HepG2 (cell line): ENCODE measurements around the gene PTCRA. TPM values are rescaled to one million over a fixed set of nuclear protein-coding genes. Genes with fewer than 3 reads are reported as not detected.

ENCODE experiments used
- BCL3 ChIP-seq: sonication (generic); formaldehyde crosslinking; IDR thresholded peaks from 2 replicates; pipeline ENCODE4 v1.5.1; 2020; ENCODE audit warnings: mild to moderate bottlenecking, missing genetic modification reagents, moderate library complexity
- GABPB1 ChIP-seq: IDR thresholded peaks from 2 replicates; pipeline ENCODE4 v1.6.1; 2016; ENCODE audit warnings: mild to moderate bottlenecking, missing genetic modification reagents, moderate library complexity, missing compliant biosample characterization
- HDAC2 ChIP-seq: sonication (generic); formaldehyde crosslinking; IDR thresholded peaks from 2 replicates; pipeline ENCODE4 v1.4.0; 2020; ENCODE audit warnings: missing genetic modification reagents
- HIVEP1 ChIP-seq: sonication (generic); formaldehyde crosslinking; IDR thresholded peaks from 2 replicates; pipeline ENCODE4 v1.4.0; 2020; ENCODE audit warnings: mild to moderate bottlenecking, missing genetic modification reagents
- MXD4 ChIP-seq: IDR thresholded peaks from 2 replicates; pipeline ENCODE4 v1.6.1; 2016; ENCODE audit warnings: mild to moderate bottlenecking, missing biosample characterization, missing genetic modification reagents
- PHF20 ChIP-seq: sonication (generic); formaldehyde crosslinking; IDR thresholded peaks from 2 replicates; pipeline ENCODE4 v1.5.0; 2020; ENCODE audit warnings: mild to moderate bottlenecking, missing genetic modification reagents
- PRPF4 ChIP-seq: fragments of 200-400 bp; formaldehyde crosslinking; IDR thresholded peaks from 2 replicates; pipeline ENCODE4 v1.6.1; 2016; ENCODE audit warnings: low read length, low read depth; ENCODE audit not compliant: poor library complexity, severe bottlenecking
- ZBTB14 ChIP-seq: sonication (generic); formaldehyde crosslinking; IDR thresholded peaks from 2 replicates; pipeline ENCODE4 v1.4.0; 2020; ENCODE audit warnings: missing genetic modification reagents
- ZBTB42 ChIP-seq: sonication (generic); formaldehyde crosslinking; IDR thresholded peaks from 2 replicates; pipeline ENCODE4 v1.5.0; 2020; ENCODE audit warnings: mild to moderate bottlenecking, missing genetic modification reagents
- ZNF230 ChIP-seq: sonication (generic); formaldehyde crosslinking; IDR thresholded peaks from 2 replicates; pipeline ENCODE4 v1.4.0; 2020; ENCODE audit warnings: mild to moderate bottlenecking, missing genetic modification reagents
- ZNF326 ChIP-seq: sonication (generic); formaldehyde crosslinking; IDR thresholded peaks from 2 replicates; pipeline ENCODE4 v1.4.0; 2020; ENCODE audit warnings: missing genetic modification reagents, borderline replicate concordance
- ZNF337 ChIP-seq: sonication (generic); formaldehyde crosslinking; IDR thresholded peaks from 2 replicates; pipeline ENCODE4 v1.5.1; 2020; ENCODE audit warnings: missing genetic modification reagents, low read depth, mild to moderate bottlenecking, borderline replicate concordance
- ZNF367 ChIP-seq: sonication (generic); formaldehyde crosslinking; IDR thresholded peaks from 2 replicates; pipeline ENCODE4 v1.4.0; 2020; ENCODE audit warnings: missing genetic modification reagents, borderline replicate concordance
- ZNF414 ChIP-seq: sonication (generic); formaldehyde crosslinking; IDR thresholded peaks from 2 replicates; pipeline ENCODE4 v1.5.0; 2020; ENCODE audit warnings: missing genetic modification reagents
- ZNF552 ChIP-seq: sonication (generic); formaldehyde crosslinking; IDR thresholded peaks from 2 replicates; pipeline ENCODE4 v1.9.0; 2022; ENCODE audit warnings: missing genetic modification reagents, mild to moderate bottlenecking, borderline replicate concordance
- polyA plus RNA-seq, 8 experiments: library from polyadenylated mRNA; depleted of rRNA in 3 of 8; stranded (reverse) in 7 of 8; unstranded in 1 of 8; fragments of >200 nt; fragmentation: Illumina TruSeq in 4 of 8; extraction: Trizol in 4 of 8; gene quantifications; 2 replicates each; pipeline versions ENCODE4 v1.2.1 to v1.2.3, GENCODE V29; 2011 to 2016; ENCODE audit warnings: low read depth in 4 of 8, missing spikeins in 1 of 8, mixed read lengths in 1 of 8; ENCODE audit not compliant: insufficient read depth in 1 of 8
- total RNA-seq, 5 experiments: library from RNA; depleted of rRNA; stranded (reverse); fragments of >200 nt; fragmentation: Illumina TruSeq; extraction: Trizol; gene quantifications; 2 replicates each; pipeline ENCODE4 v1.2.3, GENCODE V29; 2016; ENCODE audit warnings: low read depth in 1 of 5
- TF ChIP-seq, protein P1 (sequence below): sonication (generic); formaldehyde crosslinking; IDR thresholded peaks from 2 replicates; pipeline ENCODE4 v1.5.0; 2020; ENCODE audit warnings: mild to moderate bottlenecking, missing genetic modification reagents
- TF ChIP-seq, protein P2 (sequence below): sonication (generic); formaldehyde crosslinking; IDR thresholded peaks from 2 replicates; pipeline ENCODE4 v1.4.0; 2020; ENCODE audit warnings: mild to moderate bottlenecking, low read depth, missing genetic modification reagents
- TF ChIP-seq, protein P3 (sequence below): sonication (generic); formaldehyde crosslinking; IDR thresholded peaks from 2 replicates; pipeline ENCODE4 v1.4.0; 2020; ENCODE audit warnings: mild to moderate bottlenecking, missing genetic modification reagents, borderline replicate concordance

PTCRA gene
- total and polyA plus RNA-seq, 2 of the 13 experiments (the other 11 are each of a cell fraction or from before 2014, with no cell fraction given) = not detected

- TF ChIP-seq, protein P1, sequence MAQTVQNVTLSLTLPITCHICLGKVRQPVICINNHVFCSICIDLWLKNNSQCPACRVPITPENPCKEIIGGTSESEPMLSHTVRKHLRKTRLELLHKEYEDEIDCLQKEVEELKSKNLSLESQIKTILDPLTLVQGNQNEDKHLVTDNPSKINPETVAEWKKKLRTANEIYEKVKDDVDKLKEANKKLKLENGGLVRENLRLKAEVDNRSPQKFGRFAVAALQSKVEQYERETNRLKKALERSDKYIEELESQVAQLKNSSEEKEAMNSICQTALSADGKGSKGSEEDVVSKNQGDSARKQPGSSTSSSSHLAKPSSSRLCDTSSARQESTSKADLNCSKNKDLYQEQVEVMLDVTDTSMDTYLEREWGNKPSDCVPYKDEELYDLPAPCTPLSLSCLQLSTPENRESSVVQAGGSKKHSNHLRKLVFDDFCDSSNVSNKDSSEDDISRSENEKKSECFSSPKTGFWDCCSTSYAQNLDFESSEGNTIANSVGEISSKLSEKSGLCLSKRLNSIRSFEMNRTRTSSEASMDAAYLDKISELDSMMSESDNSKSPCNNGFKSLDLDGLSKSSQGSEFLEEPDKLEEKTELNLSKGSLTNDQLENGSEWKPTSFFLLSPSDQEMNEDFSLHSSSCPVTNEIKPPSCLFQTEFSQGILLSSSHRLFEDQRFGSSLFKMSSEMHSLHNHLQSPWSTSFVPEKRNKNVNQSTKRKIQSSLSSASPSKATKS (CRISPR knock-in tag) = no peak
- TF ChIP-seq BCL3 (CRISPR knock-in tag) (peak; percentile 56; the same call in 1 of the 2 replicates), MXD4 (peak; percentile 87), PHF20 (CRISPR knock-in tag) (peak; percentile 29; the same call in 1 of the 2 replicates), ZNF337 (CRISPR knock-in tag) (no peak), ZBTB42 (CRISPR knock-in tag) (0 out of 2 replicates have a peak, but pooled peaks have one; percentile 77), HIVEP1 (CRISPR knock-in tag) (peak; percentile 49; the same call in 1 of the 2 replicates), ZNF552 (CRISPR knock-in tag) (0 out of 2 replicates have a peak, but pooled peaks have one; percentile 83), PRPF4 (no peak), ZNF414 (CRISPR knock-in tag) (peak; percentile 98), ZBTB14 (CRISPR knock-in tag) (0 out of 2 replicates have a peak, but pooled peaks have one; percentile 17), ZNF367 (no peak), GABPB1 (peak; percentile 54), ZNF326 (CRISPR knock-in tag) (no peak), ZNF230 (peak; percentile 92; the same call in 1 of the 2 replicates), HDAC2 (peak; percentile 92)
- TF ChIP-seq, protein P2, sequence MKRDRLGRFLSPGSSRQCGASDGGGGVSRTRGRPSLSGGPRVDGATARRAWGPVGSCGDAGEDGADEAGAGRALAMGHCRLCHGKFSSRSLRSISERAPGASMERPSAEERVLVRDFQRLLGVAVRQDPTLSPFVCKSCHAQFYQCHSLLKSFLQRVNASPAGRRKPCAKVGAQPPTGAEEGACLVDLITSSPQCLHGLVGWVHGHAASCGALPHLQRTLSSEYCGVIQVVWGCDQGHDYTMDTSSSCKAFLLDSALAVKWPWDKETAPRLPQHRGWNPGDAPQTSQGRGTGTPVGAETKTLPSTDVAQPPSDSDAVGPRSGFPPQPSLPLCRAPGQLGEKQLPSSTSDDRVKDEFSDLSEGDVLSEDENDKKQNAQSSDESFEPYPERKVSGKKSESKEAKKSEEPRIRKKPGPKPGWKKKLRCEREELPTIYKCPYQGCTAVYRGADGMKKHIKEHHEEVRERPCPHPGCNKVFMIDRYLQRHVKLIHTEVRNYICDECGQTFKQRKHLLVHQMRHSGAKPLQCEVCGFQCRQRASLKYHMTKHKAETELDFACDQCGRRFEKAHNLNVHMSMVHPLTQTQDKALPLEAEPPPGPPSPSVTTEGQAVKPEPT (CRISPR knock-in tag) = peak; percentile 84; the same call in 1 of the 2 replicates
- TF ChIP-seq, protein P3, sequence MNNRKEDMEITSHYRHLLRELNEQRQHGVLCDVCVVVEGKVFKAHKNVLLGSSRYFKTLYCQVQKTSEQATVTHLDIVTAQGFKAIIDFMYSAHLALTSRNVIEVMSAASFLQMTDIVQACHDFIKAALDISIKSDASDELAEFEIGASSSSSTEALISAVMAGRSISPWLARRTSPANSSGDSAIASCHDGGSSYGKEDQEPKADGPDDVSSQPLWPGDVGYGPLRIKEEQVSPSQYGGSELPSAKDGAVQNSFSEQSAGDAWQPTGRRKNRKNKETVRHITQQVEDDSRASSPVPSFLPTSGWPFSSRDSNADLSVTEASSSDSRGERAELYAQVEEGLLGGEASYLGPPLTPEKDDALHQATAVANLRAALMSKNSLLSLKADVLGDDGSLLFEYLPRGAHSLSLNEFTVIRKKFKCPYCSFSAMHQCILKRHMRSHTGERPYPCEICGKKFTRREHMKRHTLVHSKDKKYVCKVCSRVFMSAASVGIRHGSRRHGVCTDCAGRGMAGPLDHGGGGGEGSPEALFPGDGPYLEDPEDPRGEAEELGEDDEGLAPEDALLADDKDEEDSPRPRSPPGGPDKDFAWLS (CRISPR knock-in tag) = 0 out of 2 replicates have a peak, but pooled peaks have one; percentile 63
These were observed 23.3 kb downstream of the PTCRA start (continued) for GRCh38 chr6:42938987-42939809.
